Bronchial epithelial cell (primary cell): Measurements from ENCODE around the gene LRIT3. TPM values are rescaled to one million over a fixed set of nuclear protein-coding genes. Genes with fewer than 3 reads are reported as not detected.

Experiments
- DNase-seq: peaks from one replicate; pipeline ENCODE4 v3.0.0-alpha.2; 2010; ENCODE audit warnings: low read depth
- FAIRE-seq: peaks from 2 replicates; lab custom pipeline; 2011; peaks lifted over from hg19 to GRCh38; lab: Jason Lieb, UNC
- H3K27me3 ChIP-seq: 2 replicates; pipeline ENCODE4 v1.5.1; 2011; ENCODE audit warnings: low read length; ENCODE audit not compliant: control insufficient read depth, insufficient read depth
- H3K36me3 ChIP-seq: 2 replicates; pipeline ENCODE4 v1.5.1; 2011; ENCODE audit warnings: low read length; ENCODE audit not compliant: control insufficient read depth, insufficient read depth
- H3K4me3 ChIP-seq: 2 replicates; pipeline ENCODE4 v1.5.1; 2011; ENCODE audit warnings: mild to moderate bottlenecking, low read depth, low read length, control low read depth
- total RNA-seq: library from RNA; depleted of rRNA; stranded (reverse); fragments of >200 nt; gene quantifications from 2 replicates; pipeline ENCODE4 v1.2.1, GENCODE V29; 2014
- TF ChIP-seq, protein P1 (sequence below): IDR thresholded peaks from 2 replicates; pipeline ENCODE4 v1.5.1; 2011; ENCODE audit warnings: mild to moderate bottlenecking, moderate library complexity, low read length, control low read depth, inconsistent platforms; ENCODE audit not compliant: insufficient read depth, severe bottlenecking

The LRIT3 gene
- total RNA-seq, 1 donor from 2014 or later = under 0.01 TPM

DNA sequence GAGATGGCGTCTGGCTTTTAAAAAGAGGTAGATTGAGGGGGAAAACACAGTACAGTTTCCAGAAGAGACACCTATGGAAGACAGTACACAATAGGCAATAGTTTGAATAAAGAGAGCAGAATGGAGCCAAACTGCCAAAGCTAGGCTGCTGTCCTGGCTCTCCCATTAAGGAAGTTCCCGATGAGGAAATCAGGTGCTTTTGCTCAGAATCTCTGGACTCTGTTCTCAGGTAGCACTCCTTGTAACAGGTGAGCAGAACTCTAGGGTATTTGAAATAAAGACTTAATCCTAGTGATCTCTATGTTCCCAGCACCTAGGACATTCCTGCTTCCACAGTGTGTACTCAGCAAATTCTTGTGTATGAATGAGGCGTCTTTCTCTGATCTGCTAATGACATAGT, 66.4 kb downstream of the LRIT3 start:
- TF ChIP-seq, protein P1, sequence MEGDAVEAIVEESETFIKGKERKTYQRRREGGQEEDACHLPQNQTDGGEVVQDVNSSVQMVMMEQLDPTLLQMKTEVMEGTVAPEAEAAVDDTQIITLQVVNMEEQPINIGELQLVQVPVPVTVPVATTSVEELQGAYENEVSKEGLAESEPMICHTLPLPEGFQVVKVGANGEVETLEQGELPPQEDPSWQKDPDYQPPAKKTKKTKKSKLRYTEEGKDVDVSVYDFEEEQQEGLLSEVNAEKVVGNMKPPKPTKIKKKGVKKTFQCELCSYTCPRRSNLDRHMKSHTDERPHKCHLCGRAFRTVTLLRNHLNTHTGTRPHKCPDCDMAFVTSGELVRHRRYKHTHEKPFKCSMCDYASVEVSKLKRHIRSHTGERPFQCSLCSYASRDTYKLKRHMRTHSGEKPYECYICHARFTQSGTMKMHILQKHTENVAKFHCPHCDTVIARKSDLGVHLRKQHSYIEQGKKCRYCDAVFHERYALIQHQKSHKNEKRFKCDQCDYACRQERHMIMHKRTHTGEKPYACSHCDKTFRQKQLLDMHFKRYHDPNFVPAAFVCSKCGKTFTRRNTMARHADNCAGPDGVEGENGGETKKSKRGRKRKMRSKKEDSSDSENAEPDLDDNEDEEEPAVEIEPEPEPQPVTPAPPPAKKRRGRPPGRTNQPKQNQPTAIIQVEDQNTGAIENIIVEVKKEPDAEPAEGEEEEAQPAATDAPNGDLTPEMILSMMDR = no peak
- no peaks in the 10 kb centered on the region for H3K27me3 ChIP-seq
- FAIRE-seq (no peak), DNase-seq (no peak)
- H3K4me3 ChIP-seq = no peak overlapping the region
- no peaks in the 10 kb centered on the region for H3K36me3 ChIP-seq

DNA sequence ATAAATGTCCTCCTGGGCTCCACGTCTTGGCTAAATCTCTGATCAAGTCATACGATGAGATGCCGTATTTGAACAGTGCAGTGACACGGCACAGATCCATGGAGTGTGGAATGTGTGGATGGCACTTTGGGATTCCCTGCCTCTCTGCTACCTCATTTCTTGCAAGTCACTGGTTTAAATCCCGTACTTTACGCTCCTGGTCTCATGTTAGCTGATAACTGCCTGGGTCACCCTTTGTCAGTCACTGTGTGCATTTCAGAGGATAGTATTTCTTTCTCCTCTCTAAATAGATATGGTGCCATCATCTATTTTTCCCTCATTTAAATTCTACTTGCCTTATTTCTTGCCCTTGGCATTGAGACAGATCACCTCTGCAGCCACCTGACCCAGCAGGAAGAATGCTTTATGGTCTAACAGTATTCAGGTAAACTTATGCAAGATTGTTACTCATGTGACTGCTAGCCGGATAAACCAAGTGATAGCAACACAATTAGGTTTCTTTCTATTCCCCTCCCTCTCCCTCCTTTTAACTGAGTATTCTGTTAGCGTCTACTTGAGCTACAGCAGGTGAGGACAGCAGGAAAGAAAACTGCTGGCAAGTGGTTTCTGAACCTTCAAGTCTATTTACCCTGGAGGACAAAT, 67.6 kb downstream of the LRIT3 start:
- TF ChIP-seq, protein P1 = no peak
- FAIRE-seq = no peak
- Histone ChIP-seq H3K36me3 (no peaks in the 10 kb centered on the region), H3K27me3 (no peaks in the 10 kb centered on the region), H3K4me3 (no peak overlapping the region)
- DNase-seq = peak; percentile 20

DNA sequence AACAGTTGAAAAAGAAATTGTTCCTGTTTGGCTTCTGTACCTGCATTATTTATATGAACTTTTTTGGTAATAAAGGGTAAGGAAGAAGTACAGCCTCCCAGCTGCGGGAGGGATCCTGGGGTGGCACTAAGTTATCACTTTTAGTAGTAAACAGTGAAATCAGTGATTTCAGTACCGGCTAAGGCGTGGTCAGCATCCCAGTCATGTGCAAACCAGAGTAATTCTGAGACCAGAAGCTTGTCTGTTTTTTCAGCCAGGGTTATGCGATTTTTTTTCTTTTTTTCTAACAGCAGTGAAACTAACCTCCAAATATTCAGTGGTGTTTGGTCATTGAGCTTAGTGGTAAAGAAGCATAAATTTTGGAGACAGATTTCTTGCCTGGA, 68.1 kb downstream of the LRIT3 start:
- DNase-seq (no peak), FAIRE-seq (no peak)
- Histone ChIP-seq H3K4me3 (no peak overlapping the region), H3K27me3 (no peaks in the 10 kb centered on the region), H3K36me3 (no peaks in the 10 kb centered on the region)
- TF ChIP-seq, protein P1 = no peak

DNA sequence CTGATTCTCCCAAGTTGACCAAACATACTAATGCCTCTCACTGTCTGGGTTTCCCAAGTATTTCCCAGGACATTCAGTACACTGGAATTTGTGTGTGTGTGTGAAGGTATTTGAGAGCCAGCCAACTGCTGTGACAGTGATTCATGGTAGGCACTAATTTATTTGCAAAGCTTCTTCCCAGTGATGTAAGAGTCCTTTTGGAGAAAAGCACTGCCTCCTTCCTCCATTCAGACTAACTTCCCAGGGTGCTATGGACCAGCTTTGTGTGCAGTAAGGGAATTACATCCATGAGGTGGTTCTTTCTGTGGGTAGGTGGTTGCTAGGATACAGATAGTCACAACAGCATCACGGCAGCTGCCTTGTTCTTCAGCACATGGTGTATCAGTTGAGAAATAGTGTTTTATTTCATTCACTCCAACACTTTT, 73.5 kb downstream of the LRIT3 start:
- DNase-seq (peak; percentile 90), FAIRE-seq (peak; percentile 43)
- H3K4me3 ChIP-seq = no peak overlapping the region
- TF ChIP-seq, protein P1 = no peak
- H3K27me3 ChIP-seq = no peaks in the 10 kb centered on the region
- H3K36me3 ChIP-seq = no peaks in the 10 kb centered on the region

Other genes with a start within 250 kb of the LRIT3 start
- 27.7 and 54.0 TPM in 2 replicates for gene CASP6, start 144.7 kb upstream of the LRIT3 start, total RNA-seq
- 52.1 and 54.0 TPM in 2 replicates for gene PLA2G12A, start 118.0 kb upstream of the LRIT3 start, total RNA-seq
- gene CFI, start 46.1 kb upstream of the LRIT3 start, total RNA-seq = 0.13 TPM in 1 of 2 replicates, not detected in the other
- 6.1 and 6.8 TPM in 2 replicates for gene GAR1, start 32.3 kb upstream of the LRIT3 start, total RNA-seq
- gene RRH, start 20.1 kb upstream of the LRIT3 start, total RNA-seq = 0.26 and 0.38 TPM in 2 replicates
- 0.51 and 1.1 TPM in 2 replicates for gene EGF, start 64.8 kb downstream of the LRIT3 start, total RNA-seq